Measurements from ENCODE around the gene ARHGAP24. TPM values are rescaled to one million over a fixed set of nuclear protein-coding genes. Genes with fewer than 3 reads are reported as not detected.

The ARHGAP24 gene
- total RNA-seq, 1 experiment from 2014 or later, result 1.3 TPM

DNA sequence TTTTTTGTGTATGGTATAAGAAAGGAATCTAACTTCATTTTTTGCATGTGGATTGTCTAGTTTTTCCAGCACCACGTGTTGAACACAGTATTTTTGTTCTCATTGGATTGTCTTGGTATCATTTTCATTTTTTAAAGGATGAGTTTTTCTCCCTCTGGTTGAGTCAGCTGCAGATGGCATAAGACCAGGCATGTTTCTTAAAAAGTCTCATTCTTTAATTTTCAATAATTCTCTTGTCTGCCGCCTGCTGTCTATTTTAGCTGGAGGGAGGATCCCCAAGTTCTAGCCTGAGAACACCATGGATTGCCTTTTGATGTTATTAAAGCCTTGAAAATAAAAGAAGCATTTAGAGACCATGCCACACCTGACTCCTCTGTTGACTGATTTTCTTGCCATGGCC lies 263.8 kb downstream of the ARHGAP24 start:
- intact Hi-C loops (cut with micrococcal nuclease), result no loop called here
- Histone ChIP-seq H3K4me3 (replicated peaks in 1 of 2; ENCODE audit: low read depth in 1 of 2, low read length in 2 of 2) (no peak overlapping the region), H3K27ac (ENCODE audit: low read depth, low read length) (no peak overlapping the region), H3K9me3 (ENCODE audit: control insufficient read depth in 1 of 2, insufficient read depth in 1 of 2, low read depth in 1 of 2, low read length in 2 of 2) (no peaks in the 10 kb centered on the region), H3K4me1 (ENCODE audit: control insufficient read depth in 1 of 2, insufficient read depth in 2 of 2, low read length in 2 of 2) (peaks cover 4 to 50% of the 10 kb centered on the region in 2 experiments; a peak in 3 of 4 replicates), H3K9ac (ENCODE audit: low read length) (no peak overlapping the region), H3K79me2 (ENCODE audit: insufficient read depth, low read length) (no peaks in the 10 kb centered on the region), H3K36me3 (ENCODE audit: control insufficient read depth in 1 of 2, insufficient read depth in 2 of 2, low read length in 2 of 2) (no peaks in the 10 kb centered on the region), H4K20me1 (ENCODE audit: insufficient read depth) (no peaks in the 10 kb centered on the region), H3K4me2 (ENCODE audit: low read length) (no peak overlapping the region), H3K9me2 (ENCODE audit: insufficient read depth) (no peaks in the 10 kb centered on the region; the same call in 1 of the 2 replicates), H2AFZ (ENCODE audit: low read depth, low read length, poor library complexity, severe bottlenecking) (no peak overlapping the region), H3K27me3 (ENCODE audit: insufficient read depth, low read length) (no peaks in the 10 kb centered on the region)
- TF ChIP-seq CBX3 (IDR thresholded peaks at IDR 0.05; ENCODE audit: low read depth) (no peak), FOSL1 (IDR thresholded peaks at IDR 0.05; ENCODE audit: low read depth) (no peak), JUND (IDR thresholded peaks at IDR 0.05) (no peak), RAD21 (IDR thresholded peaks at IDR 0.05; ENCODE audit: low read depth) (no peak), CEBPB (IDR thresholded peaks at IDR 0.05; ENCODE audit: low read depth) (no peak), POLR2A (IDR thresholded peaks at IDR 0.05; ENCODE audit: borderline replicate concordance, extremely low read depth, insufficient read depth, insufficient read length) (no peak), ZFX (IDR thresholded peaks at IDR 0.05) (no peak), EZH2phosphoT487 (IDR thresholded peaks at IDR 0.05; ENCODE audit: borderline replicate concordance) (no peak), POLR2AphosphoS5 (IDR thresholded peaks at IDR 0.05; ENCODE audit: low read depth, low read length) (no peak), SP1 (IDR thresholded peaks at IDR 0.05; ENCODE audit: low read depth) (no peak)
- TF ChIP-seq, protein P1, sequence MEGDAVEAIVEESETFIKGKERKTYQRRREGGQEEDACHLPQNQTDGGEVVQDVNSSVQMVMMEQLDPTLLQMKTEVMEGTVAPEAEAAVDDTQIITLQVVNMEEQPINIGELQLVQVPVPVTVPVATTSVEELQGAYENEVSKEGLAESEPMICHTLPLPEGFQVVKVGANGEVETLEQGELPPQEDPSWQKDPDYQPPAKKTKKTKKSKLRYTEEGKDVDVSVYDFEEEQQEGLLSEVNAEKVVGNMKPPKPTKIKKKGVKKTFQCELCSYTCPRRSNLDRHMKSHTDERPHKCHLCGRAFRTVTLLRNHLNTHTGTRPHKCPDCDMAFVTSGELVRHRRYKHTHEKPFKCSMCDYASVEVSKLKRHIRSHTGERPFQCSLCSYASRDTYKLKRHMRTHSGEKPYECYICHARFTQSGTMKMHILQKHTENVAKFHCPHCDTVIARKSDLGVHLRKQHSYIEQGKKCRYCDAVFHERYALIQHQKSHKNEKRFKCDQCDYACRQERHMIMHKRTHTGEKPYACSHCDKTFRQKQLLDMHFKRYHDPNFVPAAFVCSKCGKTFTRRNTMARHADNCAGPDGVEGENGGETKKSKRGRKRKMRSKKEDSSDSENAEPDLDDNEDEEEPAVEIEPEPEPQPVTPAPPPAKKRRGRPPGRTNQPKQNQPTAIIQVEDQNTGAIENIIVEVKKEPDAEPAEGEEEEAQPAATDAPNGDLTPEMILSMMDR (IDR thresholded peaks at IDR 0.05 in 2 of 3, conservative IDR thresholded peaks at IDR 0.05 in 1 of 3; ENCODE audit: borderline replicate concordance in 1 of 3, insufficient read depth in 1 of 3, low read depth in 2 of 3, low read length in 2 of 3), result no peak
- TF ChIP-seq, protein P2, sequence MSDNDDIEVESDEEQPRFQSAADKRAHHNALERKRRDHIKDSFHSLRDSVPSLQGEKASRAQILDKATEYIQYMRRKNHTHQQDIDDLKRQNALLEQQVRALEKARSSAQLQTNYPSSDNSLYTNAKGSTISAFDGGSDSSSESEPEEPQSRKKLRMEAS (IDR thresholded peaks at IDR 0.05), result no peak
- RAD21 ChIA-PET (ENCODE audit: low non-redundant PET in 1 of 2, low total read pairs in 2 of 2, uncharacterized antibody in 2 of 2, unreplicated experiment in 2 of 2), result no interaction called here
- ATAC-seq, result no peak
- no TSS peak for BruUV-seq (replicated peaks)
- POLR2A ChIA-PET, result no interaction called here
- CTCF ChIA-PET, result interaction anchor here (0.9 kb wide), 1 partner anchor 9 kb away, joined by 3 read pairs; no protein-coding TSS in a partner anchor
- DNase-seq (ENCODE audit: low read depth, low spot score), result no peak
